Skin epidermis (tissue), 12 donors: ENCODE data around the gene ASIC2.
"Not testable (repeated sequence)": the region's sequence is repeated elsewhere in the genome, so short reads cannot be mapped to it uniquely, and the experiment has no call there.

Source experiments
- H3K27ac ChIP-seq, 21 experiments: fragments of 200-600 bp; sonication (generic) in 11 of 21; one replicate each; pipeline ENCODE4 v1.5.0; 2020; ENCODE audit warnings: mild to moderate bottlenecking in 3 of 21, inconsistent platforms in 2 of 21, moderate library complexity in 2 of 21
- H3K4me3 ChIP-seq, 7 experiments: fragments of 200-600 bp; sonication (generic) in 2 of 7; one replicate each; pipeline ENCODE4 v1.5.0; 2020; ENCODE audit warnings: inconsistent platforms in 2 of 7, mild to moderate bottlenecking in 2 of 7, moderate library complexity in 1 of 7

The ASIC2 gene

DNA sequence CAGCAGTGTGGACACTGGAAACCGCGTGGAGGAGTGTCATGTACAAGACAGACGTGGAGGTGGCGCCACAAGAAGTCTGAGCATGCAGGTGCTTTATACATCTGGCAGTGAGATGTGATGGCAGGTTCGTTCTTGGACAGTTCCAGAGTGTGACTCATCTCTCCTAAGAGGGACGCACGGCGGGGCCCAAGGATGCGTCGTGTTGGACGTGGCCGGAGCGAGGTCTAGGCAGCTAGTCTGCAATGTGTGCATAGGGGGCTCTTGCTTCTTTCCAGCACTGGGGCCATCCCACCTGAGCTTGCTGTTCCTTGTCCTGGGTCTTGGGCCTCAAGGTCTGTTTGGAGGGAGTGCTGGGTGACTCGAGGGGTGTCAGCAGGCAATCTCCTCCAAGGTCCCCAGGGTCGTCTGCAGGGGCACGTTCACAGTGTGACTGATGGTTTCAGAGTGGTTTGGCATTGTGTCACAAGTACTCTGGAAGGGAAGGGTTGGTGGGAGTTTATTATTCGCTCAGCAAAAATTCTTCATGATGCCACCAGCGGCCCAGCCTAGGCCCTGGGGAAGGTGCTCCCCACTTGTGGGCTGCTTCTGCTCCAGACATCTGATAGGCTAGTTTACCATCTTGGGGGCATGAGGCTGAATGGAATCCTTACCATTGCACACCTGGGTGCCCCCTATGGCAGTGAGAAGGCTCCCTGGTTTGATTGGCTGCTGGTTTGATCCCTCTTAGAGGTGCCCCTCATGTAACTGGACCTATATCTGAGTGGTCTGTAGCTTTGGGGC is 279.3 kb downstream of the ASIC2 start:
- H3K27ac ChIP-seq = no peak overlapping the region
- H3K4me3 ChIP-seq = no peak overlapping the region

DNA sequence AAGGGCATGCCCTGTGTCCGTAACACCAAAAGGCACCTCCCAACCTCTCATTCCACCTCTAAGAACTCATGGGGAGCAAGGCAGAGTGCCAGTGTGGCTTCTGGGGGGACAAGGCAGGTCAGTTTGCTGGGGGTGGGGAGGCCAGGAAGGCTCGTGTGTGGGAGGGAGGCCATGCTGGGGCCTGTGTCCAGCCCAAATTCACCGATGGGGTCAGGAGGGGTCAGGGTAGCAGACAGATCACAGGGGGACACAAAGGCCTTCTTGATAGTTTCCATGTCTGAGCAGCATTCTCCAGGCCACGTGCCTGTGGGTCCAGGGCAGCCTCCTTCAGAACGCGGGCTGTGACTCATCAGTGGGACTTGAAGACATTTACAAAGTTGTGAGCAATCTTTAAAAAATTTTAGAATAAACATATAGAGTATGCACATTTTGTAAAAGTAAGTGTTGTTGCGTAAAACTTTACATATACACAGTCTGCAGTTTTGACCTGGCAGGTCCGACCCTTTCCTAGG is 280.5 kb downstream of the ASIC2 start:
- Histone ChIP-seq H3K27ac (no peak overlapping the region), H3K4me3 (no peak overlapping the region)

- H3K27ac ChIP-seq = no peak overlapping the region
- no peak overlapping the region for H3K4me3 ChIP-seq
Observed at GRCh38 chr17:33009636-33010035, 283.5 kb downstream of the ASIC2 start.

GRCh38 chr17:33007186-33007585 is 285.9 kb downstream of the ASIC2 start:
- Histone ChIP-seq H3K27ac (no peak overlapping the region), H3K4me3 (no peak overlapping the region)

DNA sequence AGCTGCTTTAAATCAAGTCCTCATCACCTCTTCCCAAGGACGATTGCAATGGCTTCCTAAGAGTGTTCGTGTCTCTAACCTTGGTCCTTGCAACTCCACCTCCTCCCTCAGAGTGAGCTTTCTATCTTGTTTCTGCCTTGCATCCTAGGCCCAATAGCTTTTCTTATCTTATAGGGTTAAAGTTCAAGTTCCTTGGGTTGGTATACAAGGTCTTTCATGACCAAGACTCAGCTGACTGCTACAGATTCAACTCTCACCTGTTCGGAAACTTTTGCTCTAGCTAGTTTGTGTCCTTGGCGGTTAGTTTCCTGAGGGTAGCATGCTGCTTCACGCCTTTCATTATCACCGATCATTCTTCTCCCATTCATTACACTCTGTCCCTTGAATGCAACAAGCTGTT is 290.8 kb downstream of the ASIC2 start:
- H3K27ac ChIP-seq = no peak overlapping the region
- no peak overlapping the region for H3K4me3 ChIP-seq

GRCh38 chr17:32998887-32999228 is 294.2 kb downstream of the ASIC2 start:
- no peak overlapping the region for H3K4me3 ChIP-seq
- no peak overlapping the region for H3K27ac ChIP-seq

DNA sequence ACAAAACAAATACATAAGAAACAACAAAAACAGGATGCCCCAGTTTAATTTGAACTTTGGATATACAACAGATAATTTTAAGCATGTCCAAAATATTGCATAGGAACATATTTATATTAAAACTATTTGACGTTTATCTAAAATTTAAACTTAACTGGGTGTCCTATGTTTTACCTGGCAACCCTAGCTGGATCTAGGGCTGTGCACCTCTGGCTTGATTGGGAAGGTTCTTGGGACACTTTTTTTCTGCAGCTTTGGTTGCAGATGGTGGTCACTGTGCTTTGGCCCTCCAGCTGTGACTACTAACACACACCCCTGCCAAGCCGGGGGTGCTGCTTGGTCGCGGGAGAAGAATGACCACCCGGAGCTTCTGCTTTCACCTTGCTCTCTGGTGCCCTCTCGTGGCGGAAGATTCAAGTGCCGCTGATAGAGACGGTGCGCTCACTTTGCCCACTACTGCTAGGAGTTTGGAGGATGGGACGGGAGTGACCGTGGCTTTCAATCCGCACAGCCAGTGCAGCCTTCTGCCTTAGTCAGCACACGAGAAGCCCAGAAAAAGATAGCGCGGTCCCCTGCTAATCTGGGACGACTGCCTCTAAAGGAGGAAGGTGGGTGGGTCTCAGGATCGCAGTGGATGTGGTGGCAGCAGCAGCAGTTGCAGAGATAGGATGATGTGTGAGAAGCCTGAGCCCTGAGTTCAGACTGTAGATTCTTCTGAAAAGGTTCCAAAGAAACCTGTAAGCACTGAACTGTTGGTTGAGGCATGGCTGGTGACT is 294.8 kb downstream of the ASIC2 start:
- Histone ChIP-seq H3K4me3 (no peak overlapping the region), H3K27ac (no peak overlapping the region)

- H3K27ac ChIP-seq = no peak overlapping the region
Observed at GRCh38 chr17:32995416-32996045, 297.6 kb downstream of the ASIC2 start.

DNA sequence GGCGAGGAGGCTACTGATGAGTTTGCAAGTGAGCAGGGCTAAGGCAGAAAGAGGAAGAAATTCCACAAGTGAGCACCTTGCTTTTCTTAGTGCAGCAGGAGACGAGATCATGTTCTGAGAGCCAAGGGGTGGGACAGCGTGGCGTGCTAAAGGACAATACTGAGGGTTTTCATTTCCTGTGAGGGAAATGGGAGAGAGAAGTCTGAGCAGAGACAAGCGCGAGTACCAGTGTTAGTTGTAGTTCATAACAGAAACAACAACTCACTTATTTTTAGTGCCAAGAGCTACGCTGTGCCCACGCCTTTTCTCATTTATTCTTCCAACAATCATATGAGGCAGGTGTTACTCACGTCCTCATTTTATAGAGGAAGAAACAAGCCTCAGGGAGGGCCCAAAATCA is 299.1 kb downstream of the ASIC2 start:
- Histone ChIP-seq H3K27ac (no peak overlapping the region), H3K4me3 (no peak overlapping the region)

More at GRCh38 chr17:32995416-32996045, 297.6 kb downstream of the ASIC2 start:
- H3K4me3 ChIP-seq = no peak overlapping the region

- H3K27ac ChIP-seq = no peak overlapping the region
Observed at GRCh38 chr17:32992321-32993033, 300.6 kb downstream of the ASIC2 start.

GRCh38 chr17:32988481-32989101 is 304.5 kb downstream of the ASIC2 start:
- Histone ChIP-seq H3K27ac (no peak overlapping the region), H3K4me3 (no peak overlapping the region)

More at GRCh38 chr17:32992321-32993033, 300.6 kb downstream of the ASIC2 start:
- H3K4me3 ChIP-seq = no peak overlapping the region

- not testable (repeated sequence) for H3K4me3 ChIP-seq, H3K27ac ChIP-seq
Observed at GRCh38 chr17:32987868-32988267, 305.2 kb downstream of the ASIC2 start.

DNA sequence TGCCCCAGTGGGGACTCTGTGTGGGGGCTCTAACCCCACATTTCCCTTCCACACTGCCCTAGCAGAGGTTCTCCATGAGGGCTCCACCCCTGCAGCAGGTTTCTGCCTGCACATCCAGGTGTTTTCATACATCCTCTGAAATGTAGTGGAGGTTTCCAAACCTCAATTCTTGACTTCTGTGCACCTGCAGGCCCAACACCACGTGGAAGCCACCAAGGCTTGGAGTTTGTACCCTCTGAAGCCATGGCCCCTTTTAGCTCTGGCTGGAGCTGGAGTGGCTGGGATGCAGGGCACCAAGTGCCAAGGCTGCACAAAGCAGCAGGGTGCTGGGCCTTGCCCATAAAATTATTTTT is 305.7 kb downstream of the ASIC2 start:
- H3K27ac ChIP-seq, H3K4me3 ChIP-seq: not testable (repeated sequence)

DNA sequence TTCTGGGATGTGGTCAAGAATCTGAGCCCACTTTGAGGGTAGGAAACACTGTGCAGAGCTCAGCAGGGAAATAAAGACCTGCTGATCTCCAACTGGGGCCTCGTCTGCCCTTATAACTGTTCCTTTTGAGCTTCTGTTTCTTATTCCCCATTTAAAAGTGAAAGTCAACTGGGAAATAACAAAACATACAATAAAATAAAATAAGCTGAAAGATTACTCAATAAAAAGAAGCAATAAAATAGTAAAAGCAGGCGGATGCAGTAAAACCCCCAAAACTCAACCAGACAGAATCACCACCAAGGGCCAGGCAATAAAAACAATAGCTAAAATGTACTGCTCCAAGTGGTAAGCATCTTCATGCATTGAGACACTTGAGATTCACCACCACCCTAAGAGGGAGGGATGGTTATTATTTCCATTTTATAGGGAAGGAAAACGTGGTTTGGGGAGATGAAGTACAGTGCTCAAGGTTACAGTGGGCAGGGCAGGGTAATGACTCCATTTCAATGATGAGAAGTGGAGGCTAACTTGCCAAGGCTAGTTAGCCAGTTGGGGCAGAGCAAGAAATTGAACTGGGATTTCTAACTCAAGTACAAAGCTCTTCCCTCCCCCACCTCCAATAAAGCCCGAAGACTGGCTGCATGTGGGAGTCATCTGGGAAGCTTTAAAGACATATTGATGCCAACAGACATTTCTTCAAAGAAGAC is 307.9 kb downstream of the ASIC2 start:
- Histone ChIP-seq H3K27ac (no peak overlapping the region), H3K4me3 (no peak overlapping the region)

- not testable (repeated sequence) for H3K4me3 ChIP-seq, H3K27ac ChIP-seq
Observed at GRCh38 chr17:32981611-32982010, 311.5 kb downstream of the ASIC2 start.

- Histone ChIP-seq H3K4me3 (no peak overlapping the region), H3K27ac (no peak overlapping the region)
Observed at GRCh38 chr17:32980230-32980629, 312.9 kb downstream of the ASIC2 start.

DNA sequence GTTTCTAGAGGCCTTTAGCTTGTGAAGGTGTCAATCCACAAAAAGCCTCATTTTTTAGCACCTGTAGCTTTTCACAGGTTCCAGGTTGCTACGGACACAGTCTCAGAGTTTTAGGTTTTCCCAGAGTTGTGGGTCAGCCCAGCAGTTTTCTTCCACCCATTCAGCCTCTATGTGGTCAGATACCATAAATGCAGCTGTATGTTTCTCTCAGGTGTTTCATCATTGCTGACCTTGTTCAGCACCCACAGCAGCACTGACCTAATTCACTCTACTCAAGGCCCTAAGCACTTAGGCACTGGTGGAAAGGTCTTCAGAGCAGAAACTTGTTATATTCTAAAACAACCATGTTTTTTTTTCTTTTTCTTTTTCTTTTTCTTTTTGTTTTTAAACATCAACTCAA is 316.5 kb downstream of the ASIC2 start:
- Histone ChIP-seq H3K27ac (no peak overlapping the region), H3K4me3 (no peak overlapping the region)

- H3K27ac ChIP-seq = no peak overlapping the region
- no peak overlapping the region for H3K4me3 ChIP-seq
Observed at GRCh38 chr17:32976131-32976530, 317.0 kb downstream of the ASIC2 start.

DNA sequence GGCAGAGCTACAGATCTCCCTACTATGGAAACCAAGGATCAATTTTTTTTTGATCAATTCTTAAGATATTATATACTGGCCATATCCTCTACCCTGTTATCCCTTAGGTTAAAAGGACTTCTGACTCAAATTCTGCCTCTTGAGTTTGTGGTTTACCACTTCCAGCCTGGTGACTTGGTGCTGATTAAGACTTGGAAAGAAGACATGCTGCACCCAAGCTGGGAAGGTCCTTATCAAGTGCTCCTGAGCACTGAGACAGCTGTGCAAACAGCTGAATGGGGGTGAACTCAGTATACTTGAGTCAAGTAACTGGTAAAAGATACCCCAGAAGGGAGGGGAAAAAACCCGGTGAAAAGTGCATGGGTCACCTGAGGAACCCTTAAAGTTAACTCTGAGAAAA is 321.9 kb downstream of the ASIC2 start:
- no peak overlapping the region for H3K27ac ChIP-seq

More for the DNA sequence above, 321.9 kb downstream of the ASIC2 start:
- no peak overlapping the region for H3K4me3 ChIP-seq
